H1 (cell line): ENCODE results near the gene MCOLN3.

Experiments
- BACH1 ChIP-seq: IDR thresholded peaks from 2 replicates; pipeline ENCODE4 v1.6.1; 2012; ENCODE audit warnings: low read length, improper control_type of control experiment
- KDM1A ChIP-seq: fragments of 200-600, 300-600 bp; sonication (generic); IDR thresholded peaks from 2 replicates; pipeline ENCODE4 v1.7.1; 2016; ENCODE audit warnings: mild to moderate bottlenecking, low read length, borderline replicate concordance
- MAX ChIP-seq: IDR thresholded peaks from 2 replicates; pipeline ENCODE4 v1.6.1; 2012; ENCODE audit warnings: inconsistent platforms
- RAD21 ChIP-seq, 2 experiments: IDR thresholded peaks in 1 of 2; conservative IDR thresholded peaks in 1 of 2; 2 replicates each; pipeline ENCODE4 v1.6.1; 2011; ENCODE audit warnings: low read depth in 2 of 2, low read length in 2 of 2, improper control_type of control experiment in 1 of 2, inconsistent platforms in 1 of 2, mild to moderate bottlenecking in 1 of 2, moderate library complexity in 1 of 2
- TBP ChIP-seq: IDR thresholded peaks from 2 replicates; pipeline ENCODE4 v1.6.1; 2011; ENCODE audit warnings: low read depth, low read length, improper control_type of control experiment
- TEAD4 ChIP-seq: IDR thresholded peaks from 2 replicates; pipeline ENCODE4 v1.6.1; 2012; ENCODE audit warnings: low read depth, low read length, inconsistent platforms, mixed read lengths
- YY1 ChIP-seq: IDR thresholded peaks from 2 replicates; pipeline ENCODE4 v1.6.1; 2011; ENCODE audit warnings: low read depth, mild to moderate bottlenecking, low read length
- TF ChIP-seq, protein P1 (sequence below), 3 experiments: IDR thresholded peaks; 1 replicate in 2 of 3; 2 replicates in 1 of 3; pipeline versions ENCODE4 v1.5.1 to v1.6.1; 2011; ENCODE audit warnings: low read length in 3 of 3, mild to moderate bottlenecking in 3 of 3, inconsistent platforms in 2 of 3, low read depth in 1 of 3, moderate library complexity in 1 of 3; ENCODE audit not compliant: insufficient read depth in 1 of 3; ENCODE audit errors: control extremely low read depth in 1 of 3

DNA sequence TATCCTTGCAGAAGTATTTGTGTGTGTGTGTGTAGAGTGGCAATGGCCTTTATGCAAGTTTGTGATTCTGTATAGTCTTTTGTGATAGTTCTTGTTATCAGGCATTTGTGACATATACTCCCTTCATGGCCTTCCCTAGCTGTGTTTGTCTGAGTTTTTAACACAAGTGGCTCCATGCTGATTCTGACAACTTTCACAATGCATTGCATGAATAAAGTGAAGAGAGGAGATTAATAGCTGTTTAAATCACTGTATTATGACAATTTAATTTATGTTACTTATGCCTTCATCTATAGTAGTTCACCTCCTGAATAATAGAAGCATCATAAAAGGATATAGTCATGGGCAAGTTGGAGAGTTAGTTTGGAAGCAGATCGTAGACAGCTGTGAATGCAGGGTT, 17.2 kb upstream of the MCOLN3 start:
- TF ChIP-seq MAX: no peak
- TF ChIP-seq BACH1: no peak
- no peak for TF ChIP-seq TBP
- TF ChIP-seq YY1: no peak
- TF ChIP-seq, protein P1, sequence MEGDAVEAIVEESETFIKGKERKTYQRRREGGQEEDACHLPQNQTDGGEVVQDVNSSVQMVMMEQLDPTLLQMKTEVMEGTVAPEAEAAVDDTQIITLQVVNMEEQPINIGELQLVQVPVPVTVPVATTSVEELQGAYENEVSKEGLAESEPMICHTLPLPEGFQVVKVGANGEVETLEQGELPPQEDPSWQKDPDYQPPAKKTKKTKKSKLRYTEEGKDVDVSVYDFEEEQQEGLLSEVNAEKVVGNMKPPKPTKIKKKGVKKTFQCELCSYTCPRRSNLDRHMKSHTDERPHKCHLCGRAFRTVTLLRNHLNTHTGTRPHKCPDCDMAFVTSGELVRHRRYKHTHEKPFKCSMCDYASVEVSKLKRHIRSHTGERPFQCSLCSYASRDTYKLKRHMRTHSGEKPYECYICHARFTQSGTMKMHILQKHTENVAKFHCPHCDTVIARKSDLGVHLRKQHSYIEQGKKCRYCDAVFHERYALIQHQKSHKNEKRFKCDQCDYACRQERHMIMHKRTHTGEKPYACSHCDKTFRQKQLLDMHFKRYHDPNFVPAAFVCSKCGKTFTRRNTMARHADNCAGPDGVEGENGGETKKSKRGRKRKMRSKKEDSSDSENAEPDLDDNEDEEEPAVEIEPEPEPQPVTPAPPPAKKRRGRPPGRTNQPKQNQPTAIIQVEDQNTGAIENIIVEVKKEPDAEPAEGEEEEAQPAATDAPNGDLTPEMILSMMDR (IDR thresholded peaks at IDR 0.05; ENCODE audit: control extremely low read depth in 1 of 3, insufficient read depth in 1 of 3, low read depth in 1 of 3, low read length in 3 of 3): no peak
- no peak for TF ChIP-seq RAD21 (IDR thresholded peaks at IDR 0.05 in 1 of 2, conservative IDR thresholded peaks at IDR 0.05 in 1 of 2; ENCODE audit: low read depth in 2 of 2, low read length in 2 of 2)
- no peak for TF ChIP-seq TEAD4
- no peak for TF ChIP-seq KDM1A
